Nephron progenitor cell (in vitro differentiated cells): ENCODE measurements around the gene AHDC1.
A peak's percentile ranks its signal among the peaks of the same experiment; 100 is the strongest.

ENCODE experiments used
- DNase-seq: peaks from one replicate; pipeline ENCODE4 v3.0.0; 2021
- H3K27ac Mint-ChIP-seq: 2 replicates; pipeline ENCODE4 v1.8.0; 2021; ENCODE audit warnings: mild to moderate bottlenecking, moderate library complexity, mixed read lengths
- H3K27me3 Mint-ChIP-seq: 2 replicates; pipeline ENCODE4 v1.8.0; 2021; ENCODE audit warnings: mild to moderate bottlenecking, low read depth, mixed read lengths; ENCODE audit not compliant: poor library complexity
- H3K36me3 Mint-ChIP-seq: 2 replicates; pipeline ENCODE4 v1.8.0; 2021; ENCODE audit warnings: low read depth, mixed read lengths
- H3K4me1 Mint-ChIP-seq: 2 replicates; pipeline ENCODE4 v1.8.0; 2021; ENCODE audit warnings: mixed read lengths
- H3K4me3 Mint-ChIP-seq: 2 replicates; pipeline ENCODE4 v1.8.0; 2021; ENCODE audit warnings: mild to moderate bottlenecking, moderate library complexity, mixed read lengths
- H3K9me3 Mint-ChIP-seq: 2 replicates; pipeline ENCODE4 v1.8.0; 2021; ENCODE audit warnings: mild to moderate bottlenecking, moderate library complexity, mixed read lengths
- CTCF ChIP-seq: fragments of 200-600 bp; sonication (generic); IDR thresholded peaks from 2 replicates; pipeline ENCODE4 v1.5.0; 2021; ENCODE audit warnings: antibody characterized with exemption

Gene AHDC1

GRCh38 chr1:27559466-27560030 lies 44.4 kb downstream of the AHDC1 start:
- DNase-seq = no peak
- Mint-ChIP-seq H3K4me3 (peak overlapping the region; percentile 31), H3K27ac (peak overlapping the region; percentile 92), H3K4me1 (peaks cover 95% of the 10 kb centered on the region), H3K36me3 (peaks cover 12% of the 10 kb centered on the region), H3K27me3 (no peaks in the 10 kb centered on the region), H3K9me3 (no peaks in the 10 kb centered on the region)
- no peak for TF ChIP-seq CTCF

DNA sequence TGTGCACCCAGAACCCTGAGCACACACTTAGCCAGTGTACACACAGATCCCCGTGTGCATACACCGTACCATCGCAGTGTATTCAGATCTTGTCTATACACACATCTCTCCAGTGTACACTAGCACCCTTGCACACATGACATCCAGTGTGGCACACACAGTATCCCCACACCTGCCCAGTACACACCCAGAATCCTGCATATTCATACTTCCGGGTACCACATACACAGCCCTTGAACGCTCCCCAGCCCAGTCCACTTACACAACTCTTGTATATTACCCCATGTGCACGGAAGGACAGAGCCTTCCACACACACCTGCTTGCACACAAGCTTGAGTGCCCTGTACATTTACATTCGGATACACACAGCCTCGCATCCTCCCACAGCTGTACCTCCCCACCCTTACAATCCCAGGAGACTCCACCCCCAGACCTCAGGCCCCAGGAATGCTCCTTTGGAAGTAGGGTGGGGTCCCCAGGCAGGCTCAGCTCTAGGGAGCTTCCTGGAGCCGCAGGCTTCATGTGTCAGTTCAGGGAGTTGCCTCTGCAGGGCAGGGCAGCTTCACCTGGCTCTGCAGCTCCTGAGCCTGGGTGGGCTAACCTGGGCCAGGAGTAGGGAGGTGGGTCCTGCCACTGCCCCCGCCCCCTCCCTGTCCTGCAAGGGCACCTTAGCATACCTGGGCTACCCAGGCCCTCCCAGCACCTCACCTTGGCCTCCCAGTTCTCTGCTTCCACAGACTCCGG lies 46.2 kb downstream of the AHDC1 start:
- H3K27ac Mint-ChIP-seq = peak overlapping the region; percentile 96
- no peaks in the 10 kb centered on the region for H3K9me3 Mint-ChIP-seq
- no peak for DNase-seq

GRCh38 chr1:27556781-27557595 lies 47.0 kb downstream of the AHDC1 start:
- DNase-seq = peak; percentile 90
- Mint-ChIP-seq H3K4me1 (peaks cover 76% of the 10 kb centered on the region), H3K4me3 (peak overlapping the region; percentile 59), H3K27me3 (no peaks in the 10 kb centered on the region), H3K9me3 (no peaks in the 10 kb centered on the region), H3K27ac (peak overlapping the region; percentile 96), H3K36me3 (peaks cover 31% of the 10 kb centered on the region)
- TF ChIP-seq CTCF = peak; percentile 93

More for the DNA sequence above, 46.2 kb downstream of the AHDC1 start:
- no peak for TF ChIP-seq CTCF
- H3K27me3 Mint-ChIP-seq = no peaks in the 10 kb centered on the region
- H3K36me3 Mint-ChIP-seq = peaks cover 26% of the 10 kb centered on the region
- H3K4me3 Mint-ChIP-seq = peak overlapping the region; percentile 24
- H3K4me1 Mint-ChIP-seq = peaks cover 84% of the 10 kb centered on the region

- no peak for DNase-seq
- Mint-ChIP-seq H3K4me3 (peak overlapping the region; percentile 59), H3K9me3 (no peaks in the 10 kb centered on the region), H3K36me3 (peaks cover 31% of the 10 kb centered on the region), H3K27me3 (no peaks in the 10 kb centered on the region), H3K27ac (peak overlapping the region; percentile 77), H3K4me1 (peaks cover 71% of the 10 kb centered on the region)
- TF ChIP-seq CTCF = no peak
Observed at GRCh38 chr1:27556435-27556780, 47.5 kb downstream of the AHDC1 start.

- Mint-ChIP-seq H3K4me3 (peak overlapping the region; percentile 59), H3K9me3 (no peaks in the 10 kb centered on the region), H3K27me3 (no peaks in the 10 kb centered on the region), H3K27ac (peak overlapping the region; percentile 79), H3K4me1 (peaks cover 65% of the 10 kb centered on the region), H3K36me3 (peaks cover 31% of the 10 kb centered on the region)
- DNase-seq = no peak
- no peak for TF ChIP-seq CTCF
Observed at GRCh38 chr1:27555700-27556424, 48.1 kb downstream of the AHDC1 start.
